ENCODE results near the gene FHIT.
A peak's percentile ranks its signal among the peaks of the same experiment; 100 is the strongest.

Gene FHIT

DNA sequence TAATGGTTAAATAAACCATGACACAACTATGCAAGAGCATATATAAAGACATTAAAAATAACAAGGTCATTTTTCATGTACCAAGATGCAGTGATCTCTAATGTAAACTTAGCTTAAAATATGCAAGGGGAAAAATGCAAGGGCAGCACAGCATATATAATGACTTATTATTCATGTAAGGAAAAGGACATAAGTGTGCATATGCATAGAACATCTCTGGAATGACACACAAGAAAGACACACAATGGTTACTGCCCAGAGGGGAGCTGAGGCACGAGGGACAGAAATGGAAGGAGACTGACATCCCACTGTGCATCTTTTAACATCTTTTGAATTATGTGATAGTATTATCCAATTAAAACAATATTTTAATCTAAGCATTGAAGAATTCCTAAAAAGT, 79.0 kb downstream of the FHIT start:
- H3K9ac ChIP-seq (ENCODE audit: low read length), result no peak overlapping the region
- H4K8ac ChIP-seq (ENCODE audit: low read depth, low read length), result no peak overlapping the region
- H2BK120ac ChIP-seq (ENCODE audit: low read depth, low read length), result no peak overlapping the region
- H3K27me3 ChIP-seq (ENCODE audit: insufficient read depth, low read length, poor library complexity), result no peaks in the 10 kb centered on the region
- no peak overlapping the region for H3K4ac ChIP-seq (ENCODE audit: low read depth, low read length)
- no peak overlapping the region for H3K18ac ChIP-seq (ENCODE audit: low read length)
- no peak overlapping the region for H2AK5ac ChIP-seq (ENCODE audit: low read length)
- H3K27ac ChIP-seq (ENCODE audit: low read depth, low read length), result no peak overlapping the region
- H2BK15ac ChIP-seq (replicated peaks; ENCODE audit: low read depth), result no peak overlapping the region
- H3K4me2 ChIP-seq (ENCODE audit: low read length), result no peak overlapping the region
- no peak overlapping the region for H3K4me3 ChIP-seq (ENCODE audit: low read length)
- H3K23ac ChIP-seq (ENCODE audit: low read length), result no peak overlapping the region
- no peak overlapping the region for H4K5ac ChIP-seq (ENCODE audit: low read length)
- H3K36me3 ChIP-seq (ENCODE audit: control insufficient read depth, insufficient read depth, low read length), result no peaks in the 10 kb centered on the region
- DNase-seq, result no peak
- no CpG with 5 or more reads among the region's 1 CpG for WGBS (ENCODE audit: extremely low coverage, insufficient coverage, low lambda C conversion rate)
- no peaks in the 10 kb centered on the region for H3K79me1 ChIP-seq (ENCODE audit: low read length)
- no peaks in the 10 kb centered on the region for H3K4me1 ChIP-seq (ENCODE audit: control insufficient read depth, low read depth, low read length)
- no peak overlapping the region for H2BK5ac ChIP-seq (ENCODE audit: low read length)
- H3K56ac ChIP-seq (ENCODE audit: low read length), result no peak overlapping the region
- H3K79me2 ChIP-seq (ENCODE audit: control insufficient read depth, insufficient read depth, low read length), result no peaks in the 10 kb centered on the region

DNA sequence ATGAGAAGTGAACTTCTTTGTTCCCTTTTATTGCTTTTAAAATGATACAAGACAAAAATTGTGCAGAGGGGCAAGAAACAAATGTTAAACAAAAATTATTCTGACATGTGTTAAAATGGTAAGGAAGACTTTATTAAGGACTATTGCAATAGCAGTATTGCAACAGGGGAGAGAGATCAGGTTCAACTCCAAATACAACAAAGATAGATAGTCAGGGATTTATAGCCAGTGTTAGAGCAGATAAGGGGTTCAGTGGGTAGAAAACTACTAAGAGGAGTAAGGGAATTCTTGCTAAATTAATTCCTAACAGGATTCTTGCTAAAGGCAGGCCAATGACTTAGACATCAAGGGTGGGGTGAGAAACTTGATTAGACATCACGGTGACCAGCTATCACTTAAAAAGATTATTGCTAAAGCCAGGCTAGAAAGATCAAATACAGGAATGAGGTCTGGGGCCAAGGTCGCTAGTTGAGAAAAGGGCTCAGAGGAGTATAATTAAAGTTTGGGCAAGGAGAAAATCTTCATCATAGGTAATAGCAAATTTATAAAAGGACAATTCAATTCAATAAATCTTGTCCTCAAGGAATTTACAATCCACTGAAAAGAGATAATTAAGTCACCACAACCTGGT, 81.5 kb downstream of the FHIT start:
- H3K18ac ChIP-seq (ENCODE audit: low read length), result no peak overlapping the region
- no peak overlapping the region for H3K4me2 ChIP-seq (ENCODE audit: low read length)
- H3K56ac ChIP-seq (ENCODE audit: low read length), result no peak overlapping the region
- no CpG with 5 or more reads among the region's 2 CpGs for WGBS (ENCODE audit: extremely low coverage, insufficient coverage, low lambda C conversion rate)
- no peak overlapping the region for H3K27ac ChIP-seq (ENCODE audit: low read depth, low read length)
- no peaks in the 10 kb centered on the region for H3K79me1 ChIP-seq (ENCODE audit: low read length)
- H2BK15ac ChIP-seq (replicated peaks; ENCODE audit: low read depth), result no peak overlapping the region
- H4K5ac ChIP-seq (ENCODE audit: low read length), result no peak overlapping the region
- no peaks in the 10 kb centered on the region for H3K79me2 ChIP-seq (ENCODE audit: control insufficient read depth, insufficient read depth, low read length)
- no peak overlapping the region for H3K23ac ChIP-seq (ENCODE audit: low read length)
- no peak overlapping the region for H3K4ac ChIP-seq (ENCODE audit: low read depth, low read length)
- H3K27me3 ChIP-seq (ENCODE audit: insufficient read depth, low read length, poor library complexity), result no peaks in the 10 kb centered on the region
- no peak overlapping the region for H3K4me3 ChIP-seq (ENCODE audit: low read length)
- H2BK120ac ChIP-seq (ENCODE audit: low read depth, low read length), result no peak overlapping the region
- no peak overlapping the region for H2AK5ac ChIP-seq (ENCODE audit: low read length)
- no peak overlapping the region for H2BK5ac ChIP-seq (ENCODE audit: low read length)
- no peaks in the 10 kb centered on the region for H3K36me3 ChIP-seq (ENCODE audit: control insufficient read depth, insufficient read depth, low read length)
- H3K4me1 ChIP-seq (ENCODE audit: control insufficient read depth, low read depth, low read length), result no peaks in the 10 kb centered on the region
- peak; percentile 10 for DNase-seq
- no peak overlapping the region for H3K9ac ChIP-seq (ENCODE audit: low read length)
- no peak overlapping the region for H4K8ac ChIP-seq (ENCODE audit: low read depth, low read length)

DNA sequence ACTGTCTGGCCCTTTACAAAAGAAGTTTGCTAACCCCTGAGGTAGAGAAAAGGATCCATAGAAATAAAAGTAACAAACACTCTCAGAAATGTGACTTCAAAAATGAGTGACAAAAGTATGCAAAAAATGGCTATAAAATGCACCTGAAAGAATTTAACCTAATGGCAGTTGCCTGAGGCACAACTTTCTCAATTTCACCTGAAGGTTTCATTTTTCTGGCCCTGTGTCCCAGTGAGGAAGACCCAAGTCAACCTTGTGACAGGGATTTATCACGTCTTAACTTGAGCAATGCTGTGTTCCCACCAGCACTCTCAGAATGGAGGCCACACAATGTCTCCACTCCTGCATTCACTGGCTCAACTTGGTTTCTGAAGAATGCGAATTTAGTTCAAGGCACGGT, 83.0 kb downstream of the FHIT start:
- no peaks in the 10 kb centered on the region for H3K79me2 ChIP-seq (ENCODE audit: control insufficient read depth, insufficient read depth, low read length)
- no peaks in the 10 kb centered on the region for H3K4me1 ChIP-seq (ENCODE audit: control insufficient read depth, low read depth, low read length)
- no peaks in the 10 kb centered on the region for H3K36me3 ChIP-seq (ENCODE audit: control insufficient read depth, insufficient read depth, low read length)
- no peak overlapping the region for H3K18ac ChIP-seq (ENCODE audit: low read length)
- H3K56ac ChIP-seq (ENCODE audit: low read length), result no peak overlapping the region
- H2BK15ac ChIP-seq (replicated peaks; ENCODE audit: low read depth), result no peak overlapping the region
- no peak overlapping the region for H3K9ac ChIP-seq (ENCODE audit: low read length)
- no peaks in the 10 kb centered on the region for H3K27me3 ChIP-seq (ENCODE audit: insufficient read depth, low read length, poor library complexity)
- H3K4me3 ChIP-seq (ENCODE audit: low read length), result no peak overlapping the region
- H3K4ac ChIP-seq (ENCODE audit: low read depth, low read length), result no peak overlapping the region
- H3K23ac ChIP-seq (ENCODE audit: low read length), result no peak overlapping the region
- no peak overlapping the region for H2AK5ac ChIP-seq (ENCODE audit: low read length)
- no peak overlapping the region for H4K5ac ChIP-seq (ENCODE audit: low read length)
- H4K8ac ChIP-seq (ENCODE audit: low read depth, low read length), result no peak overlapping the region
- H3K27ac ChIP-seq (ENCODE audit: low read depth, low read length), result no peak overlapping the region
- H3K79me1 ChIP-seq (ENCODE audit: low read length), result no peaks in the 10 kb centered on the region
- H2BK5ac ChIP-seq (ENCODE audit: low read length), result no peak overlapping the region
- no CpG with 5 or more reads among the region's 3 CpGs for WGBS (ENCODE audit: extremely low coverage, insufficient coverage, low lambda C conversion rate)
- no peak overlapping the region for H2BK120ac ChIP-seq (ENCODE audit: low read depth, low read length)
- no peak overlapping the region for H3K4me2 ChIP-seq (ENCODE audit: low read length)
- no peak for DNase-seq

DNA sequence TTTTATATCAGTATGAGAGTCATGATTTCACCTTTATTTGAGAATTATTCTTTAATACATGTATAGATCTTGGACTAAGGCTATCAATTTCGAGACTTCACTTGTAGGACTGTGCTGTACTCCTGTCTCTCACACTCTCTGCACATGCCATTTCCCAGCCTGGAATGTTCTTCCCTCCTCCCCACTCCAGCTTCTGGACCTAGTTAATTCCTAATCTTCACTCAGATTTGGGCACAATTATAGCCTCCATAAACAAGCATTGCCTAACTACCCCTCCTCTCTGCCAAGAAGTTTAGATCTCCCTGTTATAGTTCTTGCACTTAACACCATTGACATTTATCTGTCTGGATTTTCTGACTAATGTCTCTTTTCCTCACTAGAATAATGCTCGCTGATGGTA, 88.3 kb downstream of the FHIT start:
- Histone ChIP-seq H2BK120ac (ENCODE audit: low read depth, low read length) (no peak overlapping the region), H3K27ac (ENCODE audit: low read depth, low read length) (no peak overlapping the region)
- no CpG with 5 or more reads among the region's 2 CpGs for WGBS (ENCODE audit: extremely low coverage, insufficient coverage, low lambda C conversion rate)

DNA sequence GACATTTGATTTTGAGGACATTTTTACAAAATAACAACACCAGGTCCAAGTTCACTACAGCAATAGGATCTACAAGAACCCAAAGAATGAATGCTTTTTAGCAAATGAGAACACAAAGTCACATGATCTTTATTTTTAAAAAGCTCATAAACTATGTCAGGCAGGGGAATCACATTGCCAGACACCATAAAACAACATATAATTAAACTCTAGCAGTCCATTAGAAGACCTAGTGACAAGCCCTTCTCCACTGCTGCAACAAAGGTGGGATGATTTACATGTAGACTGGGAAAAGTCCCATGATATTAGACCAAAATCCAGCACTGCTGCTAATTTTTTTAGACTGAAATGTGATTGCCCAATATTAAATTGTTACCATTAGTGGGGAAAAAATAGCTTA, 92.6 kb downstream of the FHIT start:
- no peak overlapping the region for H3K4me3 ChIP-seq (ENCODE audit: low read length)
- H4K5ac ChIP-seq (ENCODE audit: low read length), result no peak overlapping the region
- no peak overlapping the region for H3K4ac ChIP-seq (ENCODE audit: low read depth, low read length)
- H3K36me3 ChIP-seq (ENCODE audit: control insufficient read depth, insufficient read depth, low read length), result no peaks in the 10 kb centered on the region
- no peak overlapping the region for H3K18ac ChIP-seq (ENCODE audit: low read length)
- no peak overlapping the region for H2BK5ac ChIP-seq (ENCODE audit: low read length)
- H3K4me2 ChIP-seq (ENCODE audit: low read length), result no peak overlapping the region
- no peak overlapping the region for H4K8ac ChIP-seq (ENCODE audit: low read depth, low read length)
- H2BK15ac ChIP-seq (replicated peaks; ENCODE audit: low read depth), result no peak overlapping the region
- no peaks in the 10 kb centered on the region for H3K4me1 ChIP-seq (ENCODE audit: control insufficient read depth, low read depth, low read length)
- no peak overlapping the region for H3K27ac ChIP-seq (ENCODE audit: low read depth, low read length)
- H3K79me1 ChIP-seq (ENCODE audit: low read length), result no peaks in the 10 kb centered on the region
- no peak overlapping the region for H2AK5ac ChIP-seq (ENCODE audit: low read length)
- H3K79me2 ChIP-seq (ENCODE audit: control insufficient read depth, insufficient read depth, low read length), result no peaks in the 10 kb centered on the region
- no peak overlapping the region for H3K23ac ChIP-seq (ENCODE audit: low read length)
- no peak overlapping the region for H3K9ac ChIP-seq (ENCODE audit: low read length)
- no peak overlapping the region for H3K56ac ChIP-seq (ENCODE audit: low read length)
- no peak for DNase-seq
- H2BK120ac ChIP-seq (ENCODE audit: low read depth, low read length), result no peak overlapping the region
- no peaks in the 10 kb centered on the region for H3K27me3 ChIP-seq (ENCODE audit: insufficient read depth, low read length, poor library complexity)

More for the DNA sequence above, 88.3 kb downstream of the FHIT start:
- Histone ChIP-seq H4K8ac (ENCODE audit: low read depth, low read length) (no peak overlapping the region), H2AK5ac (ENCODE audit: low read length) (no peak overlapping the region), H2BK15ac (replicated peaks; ENCODE audit: low read depth) (no peak overlapping the region), H3K27me3 (ENCODE audit: insufficient read depth, low read length, poor library complexity) (no peaks in the 10 kb centered on the region), H3K4me2 (ENCODE audit: low read length) (no peak overlapping the region), H3K4ac (ENCODE audit: low read depth, low read length) (no peak overlapping the region), H3K79me1 (ENCODE audit: low read length) (no peaks in the 10 kb centered on the region), H3K56ac (ENCODE audit: low read length) (no peak overlapping the region), H3K18ac (ENCODE audit: low read length) (no peak overlapping the region), H3K79me2 (ENCODE audit: control insufficient read depth, insufficient read depth, low read length) (no peaks in the 10 kb centered on the region), H3K23ac (ENCODE audit: low read length) (no peak overlapping the region), H3K9ac (ENCODE audit: low read length) (no peak overlapping the region), H3K4me1 (ENCODE audit: control insufficient read depth, low read depth, low read length) (no peaks in the 10 kb centered on the region), H3K4me3 (ENCODE audit: low read length) (no peak overlapping the region), H4K5ac (ENCODE audit: low read length) (no peak overlapping the region), H2BK5ac (ENCODE audit: low read length) (no peak overlapping the region), H3K36me3 (ENCODE audit: control insufficient read depth, insufficient read depth, low read length) (no peaks in the 10 kb centered on the region)
- no peak for DNase-seq

DNA sequence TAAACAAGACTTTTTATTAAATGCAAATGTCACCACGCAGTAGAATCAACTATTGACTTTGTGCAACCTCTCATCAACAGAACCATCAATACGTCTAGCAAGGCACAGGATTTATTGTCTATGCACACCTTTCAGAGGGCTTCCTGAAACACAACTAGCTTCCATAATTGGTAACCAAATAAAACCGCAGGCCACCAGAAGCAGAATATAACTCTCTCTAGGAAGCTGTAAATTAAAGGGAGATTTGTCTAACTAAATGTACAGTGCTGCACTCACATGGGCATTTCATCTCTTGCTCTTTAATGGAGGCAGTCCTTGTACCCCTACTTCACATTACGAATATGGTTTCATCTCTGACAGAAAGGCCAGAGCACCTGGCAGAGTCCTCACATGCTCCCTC, 93.0 kb downstream of the FHIT start:
- no peaks in the 10 kb centered on the region for H3K27me3 ChIP-seq (ENCODE audit: insufficient read depth, low read length, poor library complexity)

More for the DNA sequence above, 93.0 kb downstream of the FHIT start:
- Histone ChIP-seq H3K56ac (ENCODE audit: low read length) (no peak overlapping the region), H4K8ac (ENCODE audit: low read depth, low read length) (no peak overlapping the region), H3K36me3 (ENCODE audit: control insufficient read depth, insufficient read depth, low read length) (no peaks in the 10 kb centered on the region), H3K4ac (ENCODE audit: low read depth, low read length) (no peak overlapping the region), H3K79me1 (ENCODE audit: low read length) (no peaks in the 10 kb centered on the region), H3K9ac (ENCODE audit: low read length) (no peak overlapping the region), H2BK120ac (ENCODE audit: low read depth, low read length) (no peak overlapping the region), H3K18ac (ENCODE audit: low read length) (no peak overlapping the region), H3K23ac (ENCODE audit: low read length) (no peak overlapping the region), H2BK15ac (replicated peaks; ENCODE audit: low read depth) (no peak overlapping the region), H2BK5ac (ENCODE audit: low read length) (no peak overlapping the region), H3K4me2 (ENCODE audit: low read length) (no peak overlapping the region), H3K79me2 (ENCODE audit: control insufficient read depth, insufficient read depth, low read length) (no peaks in the 10 kb centered on the region), H3K4me3 (ENCODE audit: low read length) (no peak overlapping the region), H3K4me1 (ENCODE audit: control insufficient read depth, low read depth, low read length) (no peaks in the 10 kb centered on the region), H4K5ac (ENCODE audit: low read length) (no peak overlapping the region), H3K27ac (ENCODE audit: low read depth, low read length) (no peak overlapping the region), H2AK5ac (ENCODE audit: low read length) (no peak overlapping the region)
- no peak for DNase-seq
- WGBS (ENCODE audit: extremely low coverage, insufficient coverage, low lambda C conversion rate), result no CpG with 5 or more reads among the region's 4 CpGs
